MM.1S (cell line): Measurements from ENCODE around the gene FHIT.

Experiments used
- EZH2phosphoT487 ChIP-seq: fragments of 300-600 bp; sonication (generic); IDR thresholded peaks from 2 replicates; pipeline ENCODE4 v1.6.1; 2018; ENCODE audit warnings: antibody characterized with exemption, low read length
- TF ChIP-seq, protein P1 (sequence below): fragments of 300-600 bp; sonication (generic); IDR thresholded peaks from 2 replicates; pipeline ENCODE4 v1.5.1; 2016; ENCODE audit warnings: antibody characterized with exemption, low read length, mixed read lengths

DNA sequence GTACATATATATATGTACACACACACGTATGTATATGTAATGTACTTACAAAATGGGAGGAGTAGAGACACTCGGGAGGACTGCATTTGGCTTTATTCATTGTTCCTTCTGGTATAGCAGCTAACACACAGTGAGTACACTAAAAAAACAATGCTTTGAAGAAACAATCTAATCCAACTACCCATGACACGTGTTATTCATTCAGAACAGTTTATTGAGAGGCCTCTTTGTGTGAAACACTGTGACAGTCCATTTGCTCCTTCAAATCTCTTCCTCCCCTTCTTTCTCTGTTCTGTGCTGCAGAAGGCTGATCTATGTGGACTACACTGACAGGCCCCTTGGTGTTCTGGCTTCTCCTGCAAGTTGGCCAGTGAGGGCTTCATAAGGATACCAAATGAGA is 1125.6 kb downstream of the FHIT start:
- TF ChIP-seq, protein P1, sequence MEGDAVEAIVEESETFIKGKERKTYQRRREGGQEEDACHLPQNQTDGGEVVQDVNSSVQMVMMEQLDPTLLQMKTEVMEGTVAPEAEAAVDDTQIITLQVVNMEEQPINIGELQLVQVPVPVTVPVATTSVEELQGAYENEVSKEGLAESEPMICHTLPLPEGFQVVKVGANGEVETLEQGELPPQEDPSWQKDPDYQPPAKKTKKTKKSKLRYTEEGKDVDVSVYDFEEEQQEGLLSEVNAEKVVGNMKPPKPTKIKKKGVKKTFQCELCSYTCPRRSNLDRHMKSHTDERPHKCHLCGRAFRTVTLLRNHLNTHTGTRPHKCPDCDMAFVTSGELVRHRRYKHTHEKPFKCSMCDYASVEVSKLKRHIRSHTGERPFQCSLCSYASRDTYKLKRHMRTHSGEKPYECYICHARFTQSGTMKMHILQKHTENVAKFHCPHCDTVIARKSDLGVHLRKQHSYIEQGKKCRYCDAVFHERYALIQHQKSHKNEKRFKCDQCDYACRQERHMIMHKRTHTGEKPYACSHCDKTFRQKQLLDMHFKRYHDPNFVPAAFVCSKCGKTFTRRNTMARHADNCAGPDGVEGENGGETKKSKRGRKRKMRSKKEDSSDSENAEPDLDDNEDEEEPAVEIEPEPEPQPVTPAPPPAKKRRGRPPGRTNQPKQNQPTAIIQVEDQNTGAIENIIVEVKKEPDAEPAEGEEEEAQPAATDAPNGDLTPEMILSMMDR: no peak
- TF ChIP-seq EZH2phosphoT487: no peak
